ENCODE measurements around the gene SH2D3C.

Gene SH2D3C

DNA sequence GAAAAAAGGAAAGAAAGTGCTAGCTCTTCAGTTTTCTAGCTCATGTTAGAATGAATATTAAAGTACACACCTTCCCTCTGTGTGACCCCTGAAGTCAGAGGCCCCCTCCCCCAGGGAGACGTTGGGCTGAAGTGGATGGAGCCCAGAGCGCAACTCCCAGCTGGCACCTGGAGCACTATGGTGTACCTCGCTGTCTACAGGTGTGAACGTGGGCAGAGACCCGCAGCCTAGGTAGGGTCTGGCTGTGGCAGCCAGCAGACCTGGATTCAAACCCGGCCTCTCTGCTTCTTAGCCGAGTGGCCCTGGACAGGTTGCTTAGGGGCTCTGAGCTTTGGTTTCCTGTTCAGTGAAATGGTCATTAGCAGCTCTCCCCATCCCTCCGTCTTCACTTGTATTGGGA is 49.7 kb downstream of the SH2D3C start:
- no peak for TF ChIP-seq EZH2 (IDR thresholded peaks at IDR 0.05; ENCODE audit: borderline replicate concordance, low read length)
- TF ChIP-seq, protein P1, sequence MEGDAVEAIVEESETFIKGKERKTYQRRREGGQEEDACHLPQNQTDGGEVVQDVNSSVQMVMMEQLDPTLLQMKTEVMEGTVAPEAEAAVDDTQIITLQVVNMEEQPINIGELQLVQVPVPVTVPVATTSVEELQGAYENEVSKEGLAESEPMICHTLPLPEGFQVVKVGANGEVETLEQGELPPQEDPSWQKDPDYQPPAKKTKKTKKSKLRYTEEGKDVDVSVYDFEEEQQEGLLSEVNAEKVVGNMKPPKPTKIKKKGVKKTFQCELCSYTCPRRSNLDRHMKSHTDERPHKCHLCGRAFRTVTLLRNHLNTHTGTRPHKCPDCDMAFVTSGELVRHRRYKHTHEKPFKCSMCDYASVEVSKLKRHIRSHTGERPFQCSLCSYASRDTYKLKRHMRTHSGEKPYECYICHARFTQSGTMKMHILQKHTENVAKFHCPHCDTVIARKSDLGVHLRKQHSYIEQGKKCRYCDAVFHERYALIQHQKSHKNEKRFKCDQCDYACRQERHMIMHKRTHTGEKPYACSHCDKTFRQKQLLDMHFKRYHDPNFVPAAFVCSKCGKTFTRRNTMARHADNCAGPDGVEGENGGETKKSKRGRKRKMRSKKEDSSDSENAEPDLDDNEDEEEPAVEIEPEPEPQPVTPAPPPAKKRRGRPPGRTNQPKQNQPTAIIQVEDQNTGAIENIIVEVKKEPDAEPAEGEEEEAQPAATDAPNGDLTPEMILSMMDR (IDR thresholded peaks at IDR 0.05; ENCODE audit: low read length), result no peak
- no peaks in the 10 kb centered on the region for H4K20me1 ChIP-seq (ENCODE audit: insufficient read depth, low read length)

DNA sequence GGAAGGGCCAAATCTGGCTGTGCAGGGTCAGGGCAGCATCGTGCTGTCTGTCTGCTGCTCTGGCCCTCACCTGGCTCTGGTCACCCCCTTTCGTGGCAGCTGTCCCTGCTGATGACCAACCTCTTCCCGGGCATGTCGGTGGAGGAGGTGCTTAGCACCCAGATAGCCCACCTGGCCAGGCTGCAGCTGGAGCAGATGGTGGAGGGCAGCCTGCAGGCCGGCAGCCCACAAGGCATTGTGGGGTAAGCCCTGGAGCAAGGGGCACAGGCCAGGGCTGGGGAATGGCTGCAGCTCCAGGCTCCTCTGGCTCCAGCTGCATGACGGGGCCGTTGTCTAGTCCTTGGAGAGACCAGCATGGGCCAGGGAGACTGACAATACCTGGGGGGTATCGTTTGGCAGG is 51.6 kb downstream of the SH2D3C start:
- Histone ChIP-seq H3K9ac (ENCODE audit: low read length) (no peak overlapping the region), H3K27me3 (ENCODE audit: insufficient read depth, low read length) (peaks cover 4% of the 10 kb centered on the region; the same call in 1 of the 2 replicates), H4K20me1 (ENCODE audit: insufficient read depth, low read length) (no peaks in the 10 kb centered on the region), H3K4me2 (ENCODE audit: low read length) (no peak overlapping the region), H3K9me3 (ENCODE audit: low read length) (no peaks in the 10 kb centered on the region), H3K79me2 (ENCODE audit: insufficient read depth, low read length) (no peaks in the 10 kb centered on the region), H3K27ac (ENCODE audit: low read depth, low read length, poor library complexity, severe bottlenecking) (no peak overlapping the region), H3F3A (ENCODE audit: insufficient read depth, low read length) (no peaks in the 10 kb centered on the region), H3K4me3 (ENCODE audit: low read depth, low read length, poor library complexity, severe bottlenecking) (no peak overlapping the region), H3K4me1 (ENCODE audit: insufficient read depth, low read length, severe bottlenecking) (no peaks in the 10 kb centered on the region), H3K36me3 (ENCODE audit: insufficient read depth, low read length) (no peaks in the 10 kb centered on the region), H2AFZ (ENCODE audit: low read length) (no peak overlapping the region), H3K9me2 (ENCODE audit: low read depth, low read length) (no peaks in the 10 kb centered on the region)
- TF ChIP-seq, protein P1 (IDR thresholded peaks at IDR 0.05; ENCODE audit: low read length), result no peak
- TF ChIP-seq EZH2 (IDR thresholded peaks at IDR 0.05; ENCODE audit: borderline replicate concordance, low read length), result no peak

More for the DNA sequence above, 49.7 kb downstream of the SH2D3C start:
- Histone ChIP-seq H3K36me3 (ENCODE audit: insufficient read depth, low read length) (no peaks in the 10 kb centered on the region), H3K9me2 (ENCODE audit: low read depth, low read length) (no peaks in the 10 kb centered on the region), H3K4me2 (ENCODE audit: low read length) (no peak overlapping the region), H3K9ac (ENCODE audit: low read length) (no peak overlapping the region), H3K4me3 (ENCODE audit: low read depth, low read length, poor library complexity, severe bottlenecking) (no peak overlapping the region), H2AFZ (ENCODE audit: low read length) (no peak overlapping the region), H3K79me2 (ENCODE audit: insufficient read depth, low read length) (no peaks in the 10 kb centered on the region), H3K27me3 (ENCODE audit: insufficient read depth, low read length) (no peaks in the 10 kb centered on the region), H3K9me3 (ENCODE audit: low read length) (no peaks in the 10 kb centered on the region), H3F3A (ENCODE audit: insufficient read depth, low read length) (no peaks in the 10 kb centered on the region), H3K4me1 (ENCODE audit: insufficient read depth, low read length, severe bottlenecking) (no peaks in the 10 kb centered on the region), H3K27ac (ENCODE audit: low read depth, low read length, poor library complexity, severe bottlenecking) (no peak overlapping the region)

DNA sequence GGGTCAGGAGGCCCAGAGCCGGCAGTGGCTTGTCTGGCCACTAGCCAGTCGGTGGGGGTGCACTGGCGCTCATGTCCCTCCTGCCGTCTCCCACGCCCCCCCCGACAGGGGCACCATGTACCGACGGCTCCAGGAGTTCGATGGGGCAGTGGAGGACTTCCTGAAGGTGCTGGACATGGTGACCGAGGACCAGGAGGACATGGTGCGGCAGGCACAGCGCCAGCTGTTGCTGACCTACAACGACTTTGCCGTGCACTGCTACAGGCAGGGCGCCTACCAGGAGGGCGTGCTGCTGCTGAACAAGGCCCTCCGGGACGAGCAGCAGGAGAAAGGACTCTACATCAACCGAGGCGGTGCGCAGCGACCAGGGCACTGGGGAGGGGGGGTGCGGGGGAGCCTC is 54.5 kb downstream of the SH2D3C start:
- Histone ChIP-seq H3K27me3 (ENCODE audit: insufficient read depth, low read length) (peaks cover 4% of the 10 kb centered on the region; the same call in 1 of the 2 replicates), H3K4me1 (ENCODE audit: insufficient read depth, low read length, severe bottlenecking) (no peaks in the 10 kb centered on the region), H3K4me3 (ENCODE audit: low read depth, low read length, poor library complexity, severe bottlenecking) (no peak overlapping the region), H3K79me2 (ENCODE audit: insufficient read depth, low read length) (no peaks in the 10 kb centered on the region), H3F3A (ENCODE audit: insufficient read depth, low read length) (no peaks in the 10 kb centered on the region), H3K27ac (ENCODE audit: low read depth, low read length, poor library complexity, severe bottlenecking) (no peak overlapping the region), H3K9me2 (ENCODE audit: low read depth, low read length) (no peaks in the 10 kb centered on the region), H2AFZ (ENCODE audit: low read length) (no peak overlapping the region), H3K9me3 (ENCODE audit: low read length) (no peaks in the 10 kb centered on the region), H3K9ac (ENCODE audit: low read length) (no peak overlapping the region), H4K20me1 (ENCODE audit: insufficient read depth, low read length) (no peaks in the 10 kb centered on the region), H3K36me3 (ENCODE audit: insufficient read depth, low read length) (no peaks in the 10 kb centered on the region), H3K4me2 (ENCODE audit: low read length) (no peak overlapping the region)
- TF ChIP-seq, protein P1 (IDR thresholded peaks at IDR 0.05; ENCODE audit: low read length), result no peak
- TF ChIP-seq EZH2 (IDR thresholded peaks at IDR 0.05; ENCODE audit: borderline replicate concordance, low read length), result no peak

Data from OCI-LY1 (cell line).